ENCODE data around the gene CEBPA.

DNA sequence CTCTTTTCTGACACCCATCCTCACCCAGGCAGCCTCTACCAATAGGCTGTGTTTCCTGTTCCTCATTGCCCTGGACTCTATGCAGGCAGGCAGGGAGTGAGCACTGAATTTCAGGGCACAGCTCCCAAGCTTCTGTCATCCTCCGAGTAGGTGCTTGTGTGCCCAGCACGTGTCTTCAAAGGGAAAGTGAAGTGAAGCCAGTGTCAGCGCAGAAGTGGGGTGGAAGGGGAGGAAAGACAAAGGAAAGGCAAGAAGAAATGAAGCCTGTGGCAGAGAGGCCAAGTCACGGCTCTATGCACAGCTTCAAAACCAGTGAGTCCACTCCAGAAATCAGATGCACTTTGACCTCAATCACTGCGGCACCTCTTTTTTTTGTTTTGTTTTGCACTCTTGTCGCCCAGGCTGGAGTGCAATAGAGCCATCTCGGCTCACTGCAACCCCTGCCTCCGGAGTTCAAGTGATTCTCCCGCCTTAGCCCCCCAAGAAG, 16.9 kb downstream of the CEBPA start:
- TF ChIP-seq, protein P1, sequence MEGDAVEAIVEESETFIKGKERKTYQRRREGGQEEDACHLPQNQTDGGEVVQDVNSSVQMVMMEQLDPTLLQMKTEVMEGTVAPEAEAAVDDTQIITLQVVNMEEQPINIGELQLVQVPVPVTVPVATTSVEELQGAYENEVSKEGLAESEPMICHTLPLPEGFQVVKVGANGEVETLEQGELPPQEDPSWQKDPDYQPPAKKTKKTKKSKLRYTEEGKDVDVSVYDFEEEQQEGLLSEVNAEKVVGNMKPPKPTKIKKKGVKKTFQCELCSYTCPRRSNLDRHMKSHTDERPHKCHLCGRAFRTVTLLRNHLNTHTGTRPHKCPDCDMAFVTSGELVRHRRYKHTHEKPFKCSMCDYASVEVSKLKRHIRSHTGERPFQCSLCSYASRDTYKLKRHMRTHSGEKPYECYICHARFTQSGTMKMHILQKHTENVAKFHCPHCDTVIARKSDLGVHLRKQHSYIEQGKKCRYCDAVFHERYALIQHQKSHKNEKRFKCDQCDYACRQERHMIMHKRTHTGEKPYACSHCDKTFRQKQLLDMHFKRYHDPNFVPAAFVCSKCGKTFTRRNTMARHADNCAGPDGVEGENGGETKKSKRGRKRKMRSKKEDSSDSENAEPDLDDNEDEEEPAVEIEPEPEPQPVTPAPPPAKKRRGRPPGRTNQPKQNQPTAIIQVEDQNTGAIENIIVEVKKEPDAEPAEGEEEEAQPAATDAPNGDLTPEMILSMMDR (IDR thresholded peaks at IDR 0.05), result no peak
- TF ChIP-seq EP300 (IDR thresholded peaks at IDR 0.05) (no peak), POLR2A (IDR thresholded peaks at IDR 0.05) (no peak)

Data from suprapubic skin (tissue), 3 donors.